Astrocyte (in vitro differentiated cells and primary cell): ENCODE data around the gene HLA-DQB1. TPM values are rescaled to one million over a fixed set of nuclear protein-coding genes. Genes with fewer than 3 reads are reported as not detected.
"Not testable (repeated sequence)": the region's sequence is repeated elsewhere in the genome, so short reads cannot be mapped to it uniquely, and the experiment has no call there.

Experiments
- DNase-seq: peaks from one replicate; pipeline ENCODE4 v3.0.0-alpha.2; 2010; ENCODE audit warnings: low read depth
- FAIRE-seq: peaks from 2 replicates; lab custom pipeline; 2011; peaks lifted over from hg19 to GRCh38; lab: Jason Lieb, UNC
- H2AFZ ChIP-seq: 2 replicates; pipeline ENCODE4 v1.6.0; 2012; ENCODE audit warnings: low read depth, low read length, inconsistent platforms
- H3K27ac ChIP-seq: 2 replicates; pipeline ENCODE4 v1.5.1; 2011; ENCODE audit warnings: low read depth, low read length, inconsistent platforms
- H3K27me3 ChIP-seq: 2 replicates; pipeline ENCODE4 v1.6.0; 2011; ENCODE audit warnings: low read length, inconsistent platforms; ENCODE audit not compliant: insufficient read depth
- H3K36me3 ChIP-seq: 2 replicates; pipeline ENCODE4 v1.5.1; 2011; ENCODE audit warnings: low read length, inconsistent platforms; ENCODE audit not compliant: insufficient read depth
- H3K4me1 ChIP-seq: 2 replicates; pipeline ENCODE4 v1.5.1; 2011; ENCODE audit warnings: low read length, inconsistent platforms; ENCODE audit not compliant: insufficient read depth
- H3K4me2 ChIP-seq: 2 replicates; pipeline ENCODE4 v1.6.0; 2012; ENCODE audit warnings: low read length, inconsistent platforms
- H3K4me3 ChIP-seq: 2 replicates; pipeline ENCODE4 v1.5.1; 2011; ENCODE audit warnings: low read depth, mild to moderate bottlenecking, low read length, inconsistent platforms; ENCODE audit not compliant: insufficient read depth
- H3K79me2 ChIP-seq: 2 replicates; pipeline ENCODE4 v1.6.0; 2012; ENCODE audit warnings: mild to moderate bottlenecking, low read length, inconsistent platforms; ENCODE audit not compliant: insufficient read depth
- H3K9ac ChIP-seq: 2 replicates; pipeline ENCODE4 v1.6.0; 2012; ENCODE audit warnings: mild to moderate bottlenecking, low read length, inconsistent platforms
- H3K9me3 ChIP-seq: 2 replicates; pipeline ENCODE4 v1.5.1; 2012; ENCODE audit warnings: low read depth, mild to moderate bottlenecking, low read length, inconsistent platforms; ENCODE audit not compliant: insufficient read depth
- H4K20me1 ChIP-seq: 2 replicates; pipeline ENCODE4 v1.6.0; 2012; ENCODE audit warnings: low read length, inconsistent platforms; ENCODE audit not compliant: insufficient read depth
- H3K27ac Mint-ChIP-seq: one replicate; pipeline ENCODE4 v1.8.0; 2021; ENCODE audit warnings: mild to moderate bottlenecking, mixed read lengths; ENCODE audit not compliant: unreplicated experiment
- H3K27me3 Mint-ChIP-seq: one replicate; pipeline ENCODE4 v1.8.0; 2021; ENCODE audit warnings: low read depth, mixed read lengths; ENCODE audit not compliant: unreplicated experiment
- H3K36me3 Mint-ChIP-seq: one replicate; pipeline ENCODE4 v1.8.0; 2021; ENCODE audit warnings: low read depth, mixed read lengths; ENCODE audit not compliant: unreplicated experiment
- H3K4me1 Mint-ChIP-seq: one replicate; pipeline ENCODE4 v1.8.0; 2021; ENCODE audit warnings: low read depth, mixed read lengths; ENCODE audit not compliant: unreplicated experiment
- H3K4me3 Mint-ChIP-seq: one replicate; pipeline ENCODE4 v1.8.0; 2021; ENCODE audit warnings: mild to moderate bottlenecking, moderate library complexity, mixed read lengths; ENCODE audit not compliant: unreplicated experiment
- H3K9me3 Mint-ChIP-seq: one replicate; pipeline ENCODE4 v1.8.0; 2021; ENCODE audit warnings: mild to moderate bottlenecking, mixed read lengths; ENCODE audit not compliant: unreplicated experiment
- CTCF ChIP-seq: IDR thresholded peaks from 2 replicates; pipeline ENCODE4 v1.5.1; 2011; ENCODE audit warnings: low read depth, mild to moderate bottlenecking, inconsistent platforms, low read length, moderate library complexity; ENCODE audit not compliant: insufficient read depth
- EZH2 ChIP-seq: IDR thresholded peaks from 2 replicates; pipeline ENCODE4 v1.6.1; 2012; ENCODE audit warnings: mild to moderate bottlenecking, low read length, inconsistent platforms; ENCODE audit not compliant: insufficient read depth
- total RNA-seq: library from RNA; stranded (reverse); gene quantifications from 2 replicates; pipeline ENCODE4 v1.2.1, GENCODE V29; 2021

Gene HLA-DQB1
- total RNA-seq, 1 donor from 2014 or later = 3.7 TPM

- H3K36me3 ChIP-seq, H3K4me3 ChIP-seq, H3K4me3 Mint-ChIP-seq, H3K9ac ChIP-seq, H3K27me3 Mint-ChIP-seq, DNase-seq, H3K9me3 ChIP-seq, H3K9me3 Mint-ChIP-seq, H2AFZ ChIP-seq, H3K27me3 ChIP-seq, H3K79me2 ChIP-seq, H3K36me3 Mint-ChIP-seq, H3K27ac ChIP-seq, H3K27ac Mint-ChIP-seq, FAIRE-seq, H3K4me1 ChIP-seq, H4K20me1 ChIP-seq, H3K4me1 Mint-ChIP-seq, H3K4me2 ChIP-seq: not testable (repeated sequence)
Measured at GRCh38 chr6:32671908-32672307, 5.5 kb upstream of the HLA-DQB1 start.

- Histone ChIP-seq H3K27me3 (no peaks in the 10 kb centered on the region), H3K9me3 (no peaks in the 10 kb centered on the region), H3K4me1 (no peaks in the 10 kb centered on the region), H3K27ac (no peak overlapping the region), H4K20me1 (no peaks in the 10 kb centered on the region), H3K4me3 (no peak overlapping the region), H3K9ac (no peak overlapping the region), H3K4me2 (no peak overlapping the region), H3K36me3 (no peaks in the 10 kb centered on the region), H2AFZ (no peak overlapping the region), H3K79me2 (no peaks in the 10 kb centered on the region)
- DNase-seq (no peak), FAIRE-seq (no peak)
- H3K36me3 Mint-ChIP-seq = no peaks in the 10 kb centered on the region
- peaks cover 6% of the 10 kb centered on the region for H3K9me3 Mint-ChIP-seq
- no peaks in the 10 kb centered on the region for H3K4me1 Mint-ChIP-seq
- no peak overlapping the region for H3K27ac Mint-ChIP-seq
- H3K27me3 Mint-ChIP-seq = peaks cover 15% of the 10 kb centered on the region
- H3K4me3 Mint-ChIP-seq = no peak overlapping the region
- TF ChIP-seq EZH2 (no peak), CTCF (no peak)
Measured at GRCh38 chr6:32669893-32670292, 3.4 kb upstream of the HLA-DQB1 start.

GRCh38 chr6:32669240-32669639, 2.8 kb upstream of the HLA-DQB1 start:
- Histone ChIP-seq H2AFZ (no peak overlapping the region), H3K4me3 (no peak overlapping the region), H3K27ac (no peak overlapping the region), H3K4me1 (no peaks in the 10 kb centered on the region), H3K79me2 (no peaks in the 10 kb centered on the region), H3K27me3 (no peaks in the 10 kb centered on the region), H3K9me3 (no peaks in the 10 kb centered on the region), H3K36me3 (no peaks in the 10 kb centered on the region), H3K4me2 (no peak overlapping the region), H4K20me1 (no peaks in the 10 kb centered on the region), H3K9ac (no peak overlapping the region)
- H3K27ac Mint-ChIP-seq = no peak overlapping the region
- no peak for TF ChIP-seq CTCF
- no peak for TF ChIP-seq EZH2
- H3K9me3 Mint-ChIP-seq = peaks cover 6% of the 10 kb centered on the region
- H3K36me3 Mint-ChIP-seq = no peaks in the 10 kb centered on the region
- H3K4me1 Mint-ChIP-seq = no peaks in the 10 kb centered on the region
- peaks cover 18% of the 10 kb centered on the region for H3K27me3 Mint-ChIP-seq
- FAIRE-seq = no peak
- DNase-seq = no peak
- H3K4me3 Mint-ChIP-seq = no peak overlapping the region
